ENCODE results near the gene UTS2B. TPM values are rescaled to one million over a fixed set of nuclear protein-coding genes. Genes with fewer than 3 reads are reported as not detected.

Gene UTS2B
- total and polyA plus RNA-seq, 10 of the 15 experiments (the other 5 are each of a cell fraction or from before 2014, with no cell fraction given) = 0.15 to 0.72 (median 0.44) TPM

GRCh38 chr3:191350396-191351090, 20.2 kb upstream of the UTS2B start:
- no TSS peak for BruUV-seq (replicated peaks)
- H3K9me3 ChIP-seq (replicated peaks; ENCODE audit: control insufficient read depth, insufficient read depth, low read length) = no peaks in the 10 kb centered on the region
- peaks cover 9% of the 10 kb centered on the region; the same call in 1 of the 2 replicates for H3K4me1 ChIP-seq (ENCODE audit: control insufficient read depth, insufficient read depth, low read length)
- ChIA-PET RAD21 (ENCODE audit: unreplicated experiment) (interaction anchor here (1.0 to 1.8 kb wide), 5 partner anchors 10 to 106 kb away, joined by 3 to 6 read pairs (median 5); no protein-coding TSS in a partner anchor), SMC1A (ENCODE audit: uncharacterized antibody, unreplicated experiment) (interaction anchor here (0.6 to 1.8 kb wide), 10 partner anchors 8 to 205 kb away, joined by 3 to 24 read pairs (median 4); partner anchors contain the start of gene CCDC50), CTCF (interaction anchor here (0.6 to 1.5 kb wide), 6 partner anchors 10 to 113 kb away, joined by 3 to 5 read pairs (median 3); no protein-coding TSS in a partner anchor), POLR2A (interaction anchor here (0.7 to 5.2 kb wide), 2 partner anchors 12 to 20 kb away, joined by 3 to 49 read pairs; partner anchors contain the start of gene UTS2B)
- ATAC-seq (no peak), DNase-seq (ENCODE audit: low read depth, low spot score) (no peak), FAIRE-seq (no peak)
- WGBS (ENCODE audit: insufficient coverage, insufficient replicate concordance, low lambda C conversion rate, missing lambda C conversion rate) = 87% methylated on average over 5 of the region's 5 CpGs
- in situ Hi-C loops (cut with MboI) (no loop called here), intact Hi-C loops (cut with micrococcal nuclease; ENCODE audit: unreplicated experiment) (no loop called here)
- peaks cover 38% of the 10 kb centered on the region for H3K79me2 ChIP-seq (ENCODE audit: control insufficient read depth, insufficient read depth, low read length)
- H3K27me3 ChIP-seq (replicated peaks in 1 of 2; ENCODE audit: control insufficient read depth in 2 of 2, insufficient read depth in 2 of 2, low read length in 1 of 2) = no peaks in the 10 kb centered on the region
- no peak overlapping the region for H3K4me2 ChIP-seq (ENCODE audit: control insufficient read depth, insufficient read depth)
- no peak overlapping the region for H2AFZ ChIP-seq (ENCODE audit: control insufficient read depth, low read depth, low read length)
- TF ChIP-seq E2F4 (IDR thresholded peaks at IDR 0.05; ENCODE audit: low read depth, low read length) (no peak), RAD21 (IDR thresholded peaks at IDR 0.05; ENCODE audit: insufficient read depth, low read depth, low read length) (no peak), NRF1 (conservative IDR thresholded peaks at IDR 0.05; ENCODE audit: low read depth, low read length) (no peak), LARP7 (IDR thresholded peaks at IDR 0.05) (no peak), ZNF274 (IDR thresholded peaks at IDR 0.05; ENCODE audit: insufficient read depth, insufficient read length) (no peak)
- H3K36me3 ChIP-seq (ENCODE audit: control insufficient read depth in 2 of 2, insufficient read depth in 2 of 2, low read length in 1 of 2) = no peaks in the 10 kb centered on the region
- H4K20me1 ChIP-seq (ENCODE audit: control insufficient read depth, insufficient read depth) = no peaks in the 10 kb centered on the region
- no peak overlapping the region for H3K4me3 ChIP-seq
- H3K9ac ChIP-seq (ENCODE audit: control insufficient read depth, insufficient read depth, low read length) = no peak overlapping the region
- no peak overlapping the region for H3K27ac ChIP-seq (ENCODE audit: control insufficient read depth, insufficient read depth)
